HG03439 (cell line): ENCODE measurements around the gene FCN1.

Source experiments
- ATAC-seq: cut with Tn5 transposase; IDR thresholded peaks from one replicate; pipeline ENCODE4 v1.9.1; 2021; ENCODE audit warnings: mild to moderate bottlenecking, moderate library complexity; ENCODE audit not compliant: unreplicated experiment

The FCN1 gene

GRCh38 chr9:134915046-134915985, 2.4 kb downstream of the FCN1 start:
- no peak for ATAC-seq

- ATAC-seq, result no peak
Observed at GRCh38 chr9:134914501-134914834, 3.2 kb downstream of the FCN1 start.

DNA sequence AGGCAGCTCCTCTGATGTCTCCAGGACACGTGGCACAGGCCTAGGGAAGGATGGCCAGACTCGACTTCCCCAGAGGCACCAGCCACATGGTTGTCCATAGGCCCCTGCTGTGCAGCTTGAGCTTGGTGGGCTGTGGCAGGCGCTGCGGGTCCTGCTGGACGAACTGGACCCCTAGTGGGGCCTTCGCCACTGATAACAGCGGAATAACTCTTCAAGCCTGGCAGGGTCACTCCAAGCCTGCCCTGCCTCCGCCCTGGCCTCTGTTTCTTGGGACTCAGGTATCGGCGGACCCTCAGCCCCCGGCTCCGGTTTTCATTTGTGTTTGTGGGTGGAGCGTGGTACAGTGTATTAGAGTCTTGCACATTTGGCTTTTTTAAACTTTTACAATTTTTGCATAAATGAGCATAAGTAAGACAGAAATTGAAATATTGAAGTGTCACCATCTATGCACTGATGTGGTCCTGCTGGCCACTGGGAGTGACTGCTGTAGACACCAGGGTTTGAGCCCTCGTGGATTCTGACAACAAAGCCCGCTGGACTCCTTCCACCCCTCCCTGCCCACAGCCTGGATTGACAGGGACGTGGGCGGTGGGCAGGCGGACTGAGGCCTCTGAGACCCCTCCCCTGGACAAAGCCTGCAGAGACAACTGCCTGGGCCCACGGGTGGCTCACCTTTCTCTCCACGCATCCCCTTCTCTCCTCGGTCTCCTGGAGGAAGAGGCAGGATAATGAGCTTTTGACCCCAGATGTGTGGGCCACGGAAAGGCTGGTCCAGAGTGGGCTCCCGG, 3.8 kb downstream of the FCN1 start:
- no peak for ATAC-seq

DNA sequence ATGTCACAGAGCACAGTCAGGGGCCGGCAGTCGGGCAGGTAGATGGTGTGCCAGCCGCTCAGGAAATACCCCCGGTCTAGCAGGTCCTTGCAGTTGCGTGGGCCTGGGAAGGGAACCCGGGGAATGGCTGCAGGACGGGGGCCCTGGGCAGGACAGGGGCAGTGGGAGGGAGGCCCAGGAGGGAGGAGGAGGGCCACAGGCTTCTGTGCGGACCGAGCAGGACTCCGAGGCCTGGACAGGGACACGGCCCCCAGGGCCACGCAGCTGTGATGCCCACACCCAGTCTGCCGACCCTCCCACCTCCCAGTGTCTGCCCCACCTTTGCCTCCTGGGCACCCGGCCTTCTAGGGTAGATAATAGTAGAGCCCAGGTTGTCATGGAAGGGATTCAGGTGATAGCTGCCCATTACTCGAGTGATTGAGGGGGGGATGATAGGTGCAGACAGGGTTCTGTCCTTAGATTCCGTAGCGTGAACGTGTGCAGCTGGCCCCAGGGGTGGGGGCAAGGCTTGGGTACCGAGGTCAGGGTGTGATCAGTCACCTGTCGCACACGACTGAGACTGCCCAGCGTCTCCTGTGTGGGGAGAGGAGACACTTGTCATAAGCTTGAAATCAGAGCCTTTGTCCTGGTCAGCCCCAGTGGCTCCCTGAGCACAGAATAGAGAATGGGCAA, 4.5 kb downstream of the FCN1 start:
- ATAC-seq, result no peak

DNA sequence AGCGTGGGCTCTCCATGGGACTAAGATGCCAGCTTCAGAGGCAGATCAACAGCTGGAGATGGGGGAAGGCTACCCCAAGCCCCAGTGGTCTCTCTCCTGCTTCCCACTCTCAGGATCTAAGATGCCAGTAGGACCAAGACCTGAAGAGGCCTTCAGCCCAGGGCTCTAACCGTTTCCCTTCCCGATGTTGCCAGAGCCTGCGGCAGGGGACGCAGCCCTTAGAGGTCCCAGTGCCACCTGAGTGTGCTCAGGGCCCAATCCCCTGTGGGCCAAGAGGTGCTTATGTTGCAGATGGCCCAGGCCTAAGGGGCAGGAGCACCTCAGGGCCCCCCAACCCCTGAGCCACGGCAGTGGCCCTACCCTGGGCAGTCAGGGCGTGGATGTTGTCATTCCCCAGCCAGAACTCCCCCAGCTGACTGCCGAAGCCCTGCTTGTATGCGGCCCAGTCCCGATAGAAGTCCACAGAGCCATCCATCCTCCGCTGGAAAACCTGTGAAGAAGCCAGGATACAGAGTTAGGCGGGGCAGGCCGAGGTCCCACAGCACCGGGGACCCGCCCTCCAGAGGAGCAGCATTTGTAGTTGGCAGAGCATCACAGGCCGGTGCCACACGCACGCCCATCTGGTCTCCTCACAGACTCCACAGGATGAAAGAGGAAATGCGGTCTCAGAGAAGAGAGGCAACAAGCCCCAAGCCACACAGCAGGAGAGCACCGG, 5.4 kb downstream of the FCN1 start:
- no peak for ATAC-seq

GRCh38 chr9:134909511-134910481, 7.9 kb downstream of the FCN1 start:
- ATAC-seq, result no peak

DNA sequence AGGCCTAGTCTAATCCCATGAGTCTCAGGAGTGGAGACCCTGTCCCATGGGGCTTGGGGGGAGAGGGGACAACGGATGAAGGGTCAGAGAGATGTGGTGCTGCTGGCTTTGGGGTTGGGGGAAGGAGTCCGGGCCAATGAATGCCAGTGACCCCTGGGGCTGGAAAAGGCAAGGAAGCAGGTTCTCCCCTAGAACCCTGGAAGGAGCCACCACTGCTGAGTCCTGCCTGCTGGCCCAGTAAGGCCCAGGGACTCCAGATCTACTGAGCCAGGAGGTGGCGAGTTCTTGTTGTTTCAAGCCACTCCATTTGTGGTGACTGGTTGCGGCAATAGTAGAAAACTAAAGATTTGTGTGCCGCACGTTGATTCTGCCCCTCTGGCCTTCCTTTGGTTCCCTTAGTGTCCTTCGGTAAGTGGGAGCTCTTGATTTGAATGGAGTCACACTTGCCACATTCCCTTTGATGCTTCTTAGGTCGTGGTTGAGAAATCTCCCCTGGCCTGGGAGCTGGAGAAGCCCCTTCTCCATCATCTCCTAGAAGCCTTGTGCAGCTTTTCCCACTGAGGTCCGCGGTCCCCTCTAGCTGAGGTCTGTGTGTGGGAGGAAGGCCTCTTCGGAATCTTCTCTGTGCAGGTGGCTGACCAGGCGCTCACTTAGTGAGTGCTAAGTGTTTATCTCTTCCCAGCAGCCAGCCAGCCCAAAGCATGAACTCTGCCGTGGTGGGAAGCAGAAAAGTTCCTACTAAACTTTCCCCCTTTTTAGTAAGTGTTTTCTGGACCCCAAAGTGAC, 9.0 kb downstream of the FCN1 start:
- no peak for ATAC-seq

- ATAC-seq, result no peak
Observed at GRCh38 chr9:134902936-134903335, 14.8 kb downstream of the FCN1 start.

GRCh38 chr9:134899818-134900217, 17.9 kb downstream of the FCN1 start:
- no peak for ATAC-seq

DNA sequence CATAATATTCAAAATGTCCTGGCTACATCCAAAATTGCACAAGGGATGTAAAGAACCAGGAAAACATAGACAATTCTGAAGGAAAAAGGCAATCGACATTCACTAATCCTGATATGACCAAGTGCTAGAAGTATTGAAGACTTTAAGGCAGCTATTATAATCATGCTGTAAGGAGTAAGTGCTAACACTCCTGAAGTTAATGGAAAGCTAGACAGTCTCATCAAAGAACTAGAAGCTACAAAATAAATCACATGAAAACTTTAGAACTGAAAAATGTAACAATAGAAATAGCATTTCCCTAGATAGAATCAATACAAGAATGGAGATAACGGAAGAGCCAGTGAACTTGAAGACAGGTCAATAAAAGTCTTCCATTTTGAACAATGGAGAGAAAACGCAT, 18.5 kb downstream of the FCN1 start:
- no peak for ATAC-seq

GRCh38 chr9:134898319-134898718, 19.4 kb downstream of the FCN1 start:
- ATAC-seq, result no peak

DNA sequence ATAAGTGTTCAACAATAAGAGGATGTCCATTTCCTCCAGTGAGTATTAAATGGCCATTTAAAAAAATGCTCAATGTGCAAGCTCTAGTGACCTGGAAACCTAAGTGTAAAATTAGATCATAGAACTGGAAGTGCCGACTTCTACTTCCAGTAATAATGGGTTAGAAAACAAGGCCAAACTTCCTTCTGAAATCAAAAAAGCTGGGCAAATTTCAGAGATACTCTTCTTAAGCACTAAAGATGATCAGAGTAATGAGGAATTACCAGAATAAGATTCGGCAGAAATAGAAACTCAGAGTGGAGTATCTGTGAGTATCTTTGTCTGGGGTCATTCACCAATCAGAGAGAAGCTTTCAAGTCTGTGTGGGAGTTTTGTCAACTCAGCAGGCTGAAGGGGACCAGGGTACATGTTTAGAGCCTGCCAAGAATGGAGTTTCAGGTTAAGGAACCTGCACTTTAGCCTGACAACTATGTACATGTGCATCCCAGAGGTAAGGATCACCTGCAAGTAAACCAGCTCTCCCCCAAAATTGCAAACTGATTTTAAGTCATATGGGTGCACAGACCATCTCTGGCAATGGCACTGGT, 20.0 kb downstream of the FCN1 start:
- ATAC-seq, result no peak

GRCh38 chr9:134896834-134897583, 20.7 kb downstream of the FCN1 start:
- ATAC-seq, result no peak

DNA sequence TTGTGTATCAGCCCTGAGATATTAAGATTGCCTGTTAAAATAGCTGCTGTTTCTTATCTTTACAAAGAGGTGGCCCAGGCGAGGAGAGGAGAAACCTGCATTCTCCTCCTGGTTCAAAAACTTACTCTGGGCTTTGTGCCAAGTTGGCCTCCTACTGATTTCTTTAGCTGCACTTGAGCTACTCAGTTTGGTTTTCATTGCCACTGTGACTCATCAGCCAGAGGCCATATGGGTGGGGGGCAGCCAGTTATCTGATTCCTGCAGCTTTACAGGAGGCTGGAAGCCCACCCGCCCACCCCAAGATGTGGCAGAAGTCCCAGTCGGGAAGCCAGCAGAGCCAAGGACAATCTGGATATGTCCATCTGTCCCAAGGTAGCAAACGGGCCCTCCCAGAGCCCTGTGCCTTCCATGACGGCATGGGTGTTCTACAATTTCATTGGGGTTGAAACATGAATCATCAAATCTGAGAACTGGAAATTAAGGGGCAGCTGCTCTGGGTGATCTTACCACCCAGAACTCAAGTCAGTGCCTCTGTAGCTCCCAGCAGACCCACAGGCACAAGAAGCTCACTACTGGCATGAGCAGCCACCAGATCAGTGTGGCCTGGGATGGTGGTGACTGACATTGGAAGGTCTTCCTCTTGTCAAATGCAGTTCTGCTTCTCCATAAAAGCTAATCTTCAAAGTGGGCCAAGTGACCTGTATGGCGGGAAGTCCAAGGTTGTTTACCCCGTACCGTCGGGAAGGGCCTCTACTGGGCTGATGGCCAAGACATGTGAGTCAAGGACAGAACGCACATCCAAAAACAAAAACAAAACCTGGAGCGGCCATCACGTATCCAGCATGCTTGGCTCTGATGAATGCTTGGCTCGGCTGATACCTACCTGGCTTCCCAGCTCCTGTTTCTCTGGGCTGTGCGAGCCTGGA, 21.5 kb downstream of the FCN1 start:
- ATAC-seq, result no peak

- no peak for ATAC-seq
Observed at GRCh38 chr9:134895567-134895907, 22.2 kb downstream of the FCN1 start.

GRCh38 chr9:134895097-134895496, 22.6 kb downstream of the FCN1 start:
- ATAC-seq, result no peak
